IMR-90 (cell line): ENCODE results near the gene BMERB1. TPM values are rescaled to one million over a fixed set of nuclear protein-coding genes. Genes with fewer than 3 reads are reported as not detected.

Experiments used
- ATAC-seq: fragments of 200-7000 bp; cut with Tn5 transposase; 2 replicates; pipeline ENCODE4 v1.9.1; 2020; ENCODE audit warnings: low read depth, mild to moderate bottlenecking, moderate library complexity
- BruUV-seq: library from RNA; stranded (reverse); fragments of 400-500 nt; replicated peaks from 2 replicates; lab custom pipeline; 2021; lab: Mats Ljungman, UMichigan
- CTCF ChIA-PET: fragments of 300-600 bp; formaldehyde crosslinking; extraction: SDS; loops from one replicate; lab custom pipeline; 2021; ENCODE audit warnings: antibody characterized with exemption; lab: Yijun Ruan, JAX
- POLR2A ChIA-PET: fragments of 300-600 bp; sonication (Branson Sonifier 250); formaldehyde crosslinking; loops from one replicate; lab custom pipeline; 2022; ENCODE audit warnings: antibody characterized with exemption; ENCODE audit not compliant: unreplicated experiment; lab: Charles Lee
- DNase-seq: peaks from one replicate; pipeline ENCODE4 v3.0.0; 2013
- H2AFZ ChIP-seq: replicated peaks from 2 replicates; pipeline ENCODE3; 2013; ENCODE audit warnings: low read length, mild to moderate bottlenecking; ENCODE audit not compliant: poor library complexity
- H2AK5ac ChIP-seq: 2 replicates; pipeline ENCODE4 v1.6.1; 2013; ENCODE audit warnings: low read depth, low read length, inconsistent platforms
- H2AK9ac ChIP-seq: replicated peaks from 2 replicates; pipeline ENCODE3; 2013; ENCODE audit warnings: mild to moderate bottlenecking, low read depth, low read length, moderate library complexity; ENCODE audit not compliant: poor library complexity
- H2BK120ac ChIP-seq: 2 replicates; pipeline ENCODE4 v1.6.1; 2013; ENCODE audit warnings: low read depth, low read length, inconsistent platforms
- H2BK15ac ChIP-seq: 3 replicates; pipeline ENCODE4 v1.6.1; 2013; ENCODE audit warnings: low read depth, low read length, inconsistent platforms
- H2BK20ac ChIP-seq: 2 replicates; pipeline ENCODE4 v1.6.1; 2013; ENCODE audit warnings: low read depth, mild to moderate bottlenecking, inconsistent platforms, low read length, moderate library complexity
- H2BK5ac ChIP-seq: 2 replicates; pipeline ENCODE4 v1.6.1; 2013; ENCODE audit warnings: mild to moderate bottlenecking, low read depth, low read length, inconsistent platforms; ENCODE audit not compliant: poor library complexity, severe bottlenecking
- H3K14ac ChIP-seq: replicated peaks from 2 replicates; pipeline ENCODE4 v1.6.1; 2013; ENCODE audit warnings: low read depth, low read length, inconsistent platforms
- H3K18ac ChIP-seq: 2 replicates; pipeline ENCODE4 v1.6.1; 2013; ENCODE audit warnings: low read depth, low read length, control low read depth
- H3K23ac ChIP-seq: 2 replicates; pipeline ENCODE4 v1.6.1; 2013; ENCODE audit warnings: low read depth, low read length, inconsistent platforms
- H3K27ac ChIP-seq: 2 replicates; pipeline ENCODE4 v1.5.1; 2013; ENCODE audit warnings: mild to moderate bottlenecking, control low read depth, low read length; ENCODE audit not compliant: insufficient read depth
- H3K27me3 ChIP-seq: 2 replicates; pipeline ENCODE4 v1.6.1; 2013; ENCODE audit warnings: low read length; ENCODE audit not compliant: control insufficient read depth, insufficient read depth
- H3K36me3 ChIP-seq: 2 replicates; pipeline ENCODE4 v1.6.1; 2013; ENCODE audit warnings: low read length, mixed read lengths; ENCODE audit not compliant: control insufficient read depth, insufficient read depth
- H3K4ac ChIP-seq: 2 replicates; pipeline ENCODE4 v1.6.1; 2013; ENCODE audit warnings: low read depth, low read length, inconsistent platforms
- H3K4me1 ChIP-seq: 2 replicates; pipeline ENCODE4 v1.6.1; 2013; ENCODE audit warnings: low read length, mixed read lengths; ENCODE audit not compliant: control insufficient read depth, insufficient read depth
- H3K4me2 ChIP-seq: 2 replicates; pipeline ENCODE4 v1.6.1; 2013; ENCODE audit warnings: low read depth, mild to moderate bottlenecking, control low read depth, low read length, moderate library complexity
- H3K4me3 ChIP-seq: 2 replicates; pipeline ENCODE4 v1.5.1; 2013; ENCODE audit warnings: low read depth, mild to moderate bottlenecking, control low read depth, low read length, moderate library complexity; ENCODE audit not compliant: insufficient read depth
- H3K56ac ChIP-seq: 2 replicates; pipeline ENCODE4 v1.6.1; 2013; ENCODE audit warnings: low read length, inconsistent platforms; ENCODE audit not compliant: insufficient read depth; ENCODE audit errors: extremely low read depth
- H3K79me1 ChIP-seq, 2 experiments: 2 replicates each; pipeline ENCODE4 v1.6.1; 2013; ENCODE audit warnings: low read length in 2 of 2, inconsistent platforms in 1 of 2, low read depth in 1 of 2
- H3K9ac ChIP-seq: 2 replicates; pipeline ENCODE4 v1.6.1; 2013; ENCODE audit warnings: low read depth, low read length, control low read depth
- H3K9me1 ChIP-seq: 2 replicates; pipeline ENCODE4 v1.6.1; 2013; ENCODE audit warnings: low read length, inconsistent platforms; ENCODE audit not compliant: insufficient read depth
- H3K9me3 ChIP-seq: 2 replicates; pipeline ENCODE4 v1.6.1; 2013; ENCODE audit warnings: low read length; ENCODE audit not compliant: control insufficient read depth, insufficient read depth
- H4K20me1 ChIP-seq: 2 replicates; pipeline ENCODE4 v1.6.1; 2013; ENCODE audit warnings: low read length, inconsistent platforms; ENCODE audit not compliant: insufficient read depth
- H4K5ac ChIP-seq: 2 replicates; pipeline ENCODE4 v1.6.1; 2013; ENCODE audit warnings: mild to moderate bottlenecking, low read depth, low read length, control low read depth
- H4K8ac ChIP-seq, 2 experiments: 2 replicates each; pipeline ENCODE4 v1.6.1; 2013; ENCODE audit warnings: low read depth in 2 of 2, low read length in 2 of 2, control low read depth in 1 of 2, inconsistent platforms in 1 of 2
- H4K91ac ChIP-seq: 2 replicates; pipeline ENCODE4 v1.6.1; 2013; ENCODE audit warnings: low read depth, low read length, inconsistent platforms; ENCODE audit not compliant: insufficient read depth
- BHLHE40 ChIP-seq: fragments of 150-350 bp; IDR thresholded peaks from 2 replicates; pipeline ENCODE4 v1.6.1; 2016; ENCODE audit warnings: mild to moderate bottlenecking, low read depth, low read length
- CEBPB ChIP-seq: IDR thresholded peaks from 2 replicates; pipeline ENCODE4 v1.6.1; 2012; ENCODE audit warnings: low read depth, low read length, improper control_type of control experiment
- MAFK ChIP-seq: IDR thresholded peaks from 2 replicates; pipeline ENCODE4 v1.6.1; 2012; ENCODE audit warnings: low read depth, low read length, improper control_type of control experiment
- MAZ ChIP-seq: IDR thresholded peaks from 2 replicates; pipeline ENCODE4 v1.6.1; 2012; ENCODE audit warnings: low read depth, mild to moderate bottlenecking, low read length, improper control_type of control experiment, moderate library complexity, borderline replicate concordance
- MXI1 ChIP-seq: IDR thresholded peaks from 2 replicates; pipeline ENCODE4 v1.6.1; 2012; ENCODE audit warnings: low read depth, mild to moderate bottlenecking, low read length, moderate library complexity, borderline replicate concordance
- POLR2A ChIP-seq: IDR thresholded peaks from 2 replicates; pipeline ENCODE4 v1.6.1; 2012; ENCODE audit warnings: mild to moderate bottlenecking, low read depth, low read length
- RAD21 ChIP-seq: IDR thresholded peaks from 2 replicates; pipeline ENCODE4 v1.6.1; 2012; ENCODE audit warnings: low read length, improper control_type of control experiment
- RFX5 ChIP-seq: IDR thresholded peaks from 2 replicates; pipeline ENCODE4 v1.8.0; 2012; ENCODE audit warnings: low read depth, mild to moderate bottlenecking, low read length, moderate library complexity
- SMC3 ChIP-seq: fragments of 150-350 bp; IDR thresholded peaks from 2 replicates; pipeline ENCODE4 v1.6.1; 2016; ENCODE audit warnings: low read depth, mild to moderate bottlenecking, antibody characterized with exemption, low read length, moderate library complexity
- WGBS, 2 experiments: methylation state at CpG; one replicate each; pipeline versions ENCODE4 v1.1.5 to v1.1.7; 2013; ENCODE audit warnings: missing lambda C conversion rate in 2 of 2; ENCODE audit not compliant: insufficient read length in 1 of 2; ENCODE audit errors: extremely low coverage in 2 of 2; 5-methylcytosine and 5-hydroxymethylcytosine counted together
- dilution Hi-C: fragments of 300-500 bp; cut with HindIII; formaldehyde crosslinking; loops from one replicate; pipeline ENCODE4 v1.14.3; 2018; ENCODE audit warnings: low sequenced_read_pairs; ENCODE audit not compliant: unreplicated experiment
- in situ Hi-C: fragments of 300-500 bp; cut with MboI; formaldehyde crosslinking; loops from 3 replicates; pipeline ENCODE4 v1.14.3; 2019; ENCODE audit warnings: low sequenced_read_pairs, inconsistent platforms, mixed read lengths
- intact Hi-C: fragments of 100-400 bp; cut with micrococcal nuclease; formaldehyde crosslinking; loops from 2 replicates; pipeline ENCODE4 v1.10.0; 2022
- polyA plus RNA-seq, 3 experiments: library from polyadenylated mRNA; depleted of rRNA; stranded (reverse); fragments of >200 nt; gene quantifications; 2 replicates each; pipeline ENCODE4 v1.2.3, GENCODE V29; 2012; ENCODE audit warnings: low replicate concordance in 1 of 3
- total RNA-seq: library from RNA; depleted of rRNA; stranded (reverse); fragments of >200 nt; gene quantifications from 2 replicates; pipeline ENCODE4 v1.2.3, GENCODE V29; 2012
- TF ChIP-seq, protein P1 (sequence below): conservative IDR thresholded peaks from 2 replicates; pipeline ENCODE4 v1.5.1; 2012; ENCODE audit warnings: mild to moderate bottlenecking, low read depth, low read length, improper control_type of control experiment
- TF ChIP-seq, protein P2 (sequence below): fragments of 150-350 bp; IDR thresholded peaks from 2 replicates; pipeline ENCODE4 v1.6.1; 2017; ENCODE audit warnings: mild to moderate bottlenecking, antibody characterized with exemption, low read length, low read depth
- TF ChIP-seq, protein P3 (sequence below): fragments of 150-350 bp; IDR thresholded peaks from 2 replicates; pipeline ENCODE4 v1.6.1; 2016; ENCODE audit warnings: low read depth, mild to moderate bottlenecking, low read length, moderate library complexity, borderline replicate concordance

Gene BMERB1
- total and polyA plus RNA-seq, 2 of the 4 experiments (the other 2 are of a cell fraction), result 22.6 to 32.9 TPM

DNA sequence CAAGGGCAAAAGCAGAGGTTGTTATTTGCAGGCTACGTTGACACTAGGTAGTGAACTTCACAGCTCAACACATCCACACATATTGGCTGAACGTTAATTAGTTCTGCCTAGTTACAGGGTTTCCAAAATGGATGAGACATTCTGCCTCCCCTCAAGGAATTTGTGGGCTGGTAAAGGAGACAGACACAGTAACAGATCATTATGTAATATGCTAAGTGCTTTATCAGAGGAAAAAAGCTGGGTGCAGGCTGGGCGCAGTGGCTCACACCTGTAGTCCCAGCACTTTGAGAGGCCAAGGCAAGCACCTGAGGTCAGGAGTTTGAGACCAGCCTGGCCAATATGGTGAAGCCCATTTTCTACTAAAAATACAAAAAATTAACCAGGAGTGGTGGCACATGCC lies 26.2 kb downstream of the BMERB1 start:
- no CpG with 5 or more reads among the region's 3 CpGs for WGBS, 2 experiments

More for the DNA sequence above, 26.2 kb downstream of the BMERB1 start:
- no peak for TF ChIP-seq MXI1
- TF ChIP-seq BHLHE40, result no peak
- no peak for TF ChIP-seq RFX5
- no peak for TF ChIP-seq CEBPB
- TF ChIP-seq, protein P1, sequence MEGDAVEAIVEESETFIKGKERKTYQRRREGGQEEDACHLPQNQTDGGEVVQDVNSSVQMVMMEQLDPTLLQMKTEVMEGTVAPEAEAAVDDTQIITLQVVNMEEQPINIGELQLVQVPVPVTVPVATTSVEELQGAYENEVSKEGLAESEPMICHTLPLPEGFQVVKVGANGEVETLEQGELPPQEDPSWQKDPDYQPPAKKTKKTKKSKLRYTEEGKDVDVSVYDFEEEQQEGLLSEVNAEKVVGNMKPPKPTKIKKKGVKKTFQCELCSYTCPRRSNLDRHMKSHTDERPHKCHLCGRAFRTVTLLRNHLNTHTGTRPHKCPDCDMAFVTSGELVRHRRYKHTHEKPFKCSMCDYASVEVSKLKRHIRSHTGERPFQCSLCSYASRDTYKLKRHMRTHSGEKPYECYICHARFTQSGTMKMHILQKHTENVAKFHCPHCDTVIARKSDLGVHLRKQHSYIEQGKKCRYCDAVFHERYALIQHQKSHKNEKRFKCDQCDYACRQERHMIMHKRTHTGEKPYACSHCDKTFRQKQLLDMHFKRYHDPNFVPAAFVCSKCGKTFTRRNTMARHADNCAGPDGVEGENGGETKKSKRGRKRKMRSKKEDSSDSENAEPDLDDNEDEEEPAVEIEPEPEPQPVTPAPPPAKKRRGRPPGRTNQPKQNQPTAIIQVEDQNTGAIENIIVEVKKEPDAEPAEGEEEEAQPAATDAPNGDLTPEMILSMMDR, result no peak
- TF ChIP-seq, protein P2, sequence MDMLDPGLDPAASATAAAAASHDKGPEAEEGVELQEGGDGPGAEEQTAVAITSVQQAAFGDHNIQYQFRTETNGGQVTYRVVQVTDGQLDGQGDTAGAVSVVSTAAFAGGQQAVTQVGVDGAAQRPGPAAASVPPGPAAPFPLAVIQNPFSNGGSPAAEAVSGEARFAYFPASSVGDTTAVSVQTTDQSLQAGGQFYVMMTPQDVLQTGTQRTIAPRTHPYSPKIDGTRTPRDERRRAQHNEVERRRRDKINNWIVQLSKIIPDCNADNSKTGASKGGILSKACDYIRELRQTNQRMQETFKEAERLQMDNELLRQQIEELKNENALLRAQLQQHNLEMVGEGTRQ, result no peak
- TF ChIP-seq SMC3, result no peak
- TF ChIP-seq, protein P3, sequence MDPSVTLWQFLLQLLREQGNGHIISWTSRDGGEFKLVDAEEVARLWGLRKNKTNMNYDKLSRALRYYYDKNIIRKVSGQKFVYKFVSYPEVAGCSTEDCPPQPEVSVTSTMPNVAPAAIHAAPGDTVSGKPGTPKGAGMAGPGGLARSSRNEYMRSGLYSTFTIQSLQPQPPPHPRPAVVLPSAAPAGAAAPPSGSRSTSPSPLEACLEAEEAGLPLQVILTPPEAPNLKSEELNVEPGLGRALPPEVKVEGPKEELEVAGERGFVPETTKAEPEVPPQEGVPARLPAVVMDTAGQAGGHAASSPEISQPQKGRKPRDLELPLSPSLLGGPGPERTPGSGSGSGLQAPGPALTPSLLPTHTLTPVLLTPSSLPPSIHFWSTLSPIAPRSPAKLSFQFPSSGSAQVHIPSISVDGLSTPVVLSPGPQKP, result no peak
- TF ChIP-seq RAD21, result no peak
- no peak for TF ChIP-seq MAZ
- TF ChIP-seq POLR2A, result no peak
- TF ChIP-seq MAFK, result no peak
- Histone ChIP-seq H3K27me3 (no peaks in the 10 kb centered on the region), H3K14ac (no peak overlapping the region), H3K9me1 (peaks cover 13% of the 10 kb centered on the region), H3K79me1 (peaks cover 28 to 42% of the 10 kb centered on the region in 2 experiments), H3K23ac (no peak overlapping the region), H3K36me3 (no peaks in the 10 kb centered on the region), H2BK5ac (no peak overlapping the region), H3K9ac (no peak overlapping the region), H3K18ac (no peak overlapping the region), H3K4ac (no peak overlapping the region), H3K4me1 (no peaks in the 10 kb centered on the region; the same call in 1 of the 2 replicates), H3K27ac (no peak overlapping the region), H2BK20ac (no peak overlapping the region), H2BK15ac (no peak overlapping the region), H3K56ac (no peak overlapping the region), H4K5ac (no peak overlapping the region), H3K9me3 (no peaks in the 10 kb centered on the region), H4K91ac (no peak overlapping the region), H3K4me3 (no peak overlapping the region), H3K4me2 (no peak overlapping the region), H2AK5ac (no peak overlapping the region), H2BK120ac (no peak overlapping the region), H4K8ac (no peak overlapping the region), H2AK9ac (no peak overlapping the region), H4K20me1 (peaks cover 19% of the 10 kb centered on the region), H2AFZ (no peak overlapping the region)
- ATAC-seq (no peak), DNase-seq (no peak)
- intact Hi-C loops, result no loop called here
- in situ Hi-C loops, result no loop called here
- dilution Hi-C loops, result no loop called here
- ChIA-PET CTCF (no interaction called here), POLR2A (no interaction called here)
- no TSS peak for BruUV-seq
